Stimulated activated CD4-positive, alpha-beta T cell treated with anti-CD3 and anti-CD28 coated beads, Interleukin-12 subunit alpha, Interleukin-12 subunit beta, amount 100 ng/mL, for 4 hours (primary cell): ENCODE measurements around the gene LIPG.

Experiments
- DNase-seq: peaks from one replicate; pipeline ENCODE4 v3.0.0-alpha.2; 2020

The LIPG gene

GRCh38 chr18:49640741-49641140 lies 78.9 kb downstream of the LIPG start:
- DNase-seq: no peak

- no peak for DNase-seq
These were observed 83.3 kb downstream of the LIPG start for GRCh38 chr18:49645196-49645595.

GRCh38 chr18:49645841-49646351 lies 84.0 kb downstream of the LIPG start:
- DNase-seq: no peak

GRCh38 chr18:49646873-49647272 lies 85.0 kb downstream of the LIPG start:
- no peak for DNase-seq

- no peak for DNase-seq
These were observed 85.8 kb downstream of the LIPG start for GRCh38 chr18:49647496-49648168.

- no peak for DNase-seq
These were observed 86.5 kb downstream of the LIPG start for GRCh38 chr18:49648326-49648725.
